Effector memory CD8-positive, alpha-beta T cell (primary cell): ENCODE results near the gene DHRS2.
"Not testable (repeated sequence)": the region's sequence is repeated elsewhere in the genome, so short reads cannot be mapped to it uniquely, and the experiment has no call there.

ENCODE experiments used
- ATAC-seq: fragments of 150-1000 bp; cut with Tn5 transposase; replicated peaks from 2 replicates; pipeline ENCODE4 v1.10.0; 2021; ENCODE audit warnings: mild to moderate bottlenecking, moderate library complexity
- DNase-seq, 3 experiments: peaks; one replicate each; pipeline ENCODE4 v3.0.0; 2021
- H3K27ac Mint-ChIP-seq, 2 donors: one replicate each; pipeline ENCODE4 v1.8.0; 2022; ENCODE audit warnings: mild to moderate bottlenecking in 2 of 2, mixed read lengths in 2 of 2, moderate library complexity in 2 of 2
- H3K27me3 Mint-ChIP-seq, 2 donors: one replicate each; pipeline ENCODE4 v1.8.0; 2022; ENCODE audit warnings: mixed read lengths in 2 of 2
- H3K36me3 Mint-ChIP-seq: one replicate; pipeline ENCODE4 v1.8.0; 2022; ENCODE audit warnings: mild to moderate bottlenecking, moderate library complexity, mixed read lengths; ENCODE audit not compliant: insufficient read depth
- H3K4me1 Mint-ChIP-seq, 2 donors: one replicate each; pipeline ENCODE4 v1.8.0; 2022; ENCODE audit warnings: low read depth in 2 of 2, mixed read lengths in 2 of 2
- H3K4me3 Mint-ChIP-seq, 2 donors: one replicate each; pipeline ENCODE4 v1.8.0; 2022; ENCODE audit warnings: mild to moderate bottlenecking in 2 of 2, mixed read lengths in 2 of 2, moderate library complexity in 2 of 2
- H3K9me3 Mint-ChIP-seq, 2 donors: one replicate each; pipeline ENCODE4 v1.8.0; 2022; ENCODE audit warnings: mixed read lengths in 2 of 2

DHRS2 gene

GRCh38 chr14:23681337-23681736, 45.2 kb downstream of the DHRS2 start:
- Mint-ChIP-seq H3K4me3 (no peak overlapping the region), H3K27me3 (peaks cover 16 to 20% of the 10 kb centered on the region in 2 donors), H3K9me3 (no peaks in the 10 kb centered on the region), H3K4me1 (no peaks in the 10 kb centered on the region), H3K27ac (no peak overlapping the region), H3K36me3 (no peaks in the 10 kb centered on the region)
- ATAC-seq: no peak
- no peak for DNase-seq

GRCh38 chr14:23689709-23690514, 53.7 kb downstream of the DHRS2 start:
- H3K27me3 Mint-ChIP-seq: peaks cover 9 to 15% of the 10 kb centered on the region in 2 donors
- H3K4me1 Mint-ChIP-seq, H3K36me3 Mint-ChIP-seq, ATAC-seq, DNase-seq, H3K4me3 Mint-ChIP-seq, H3K27ac Mint-ChIP-seq, H3K9me3 Mint-ChIP-seq: not testable (repeated sequence)

GRCh38 chr14:23692416-23692815, 56.3 kb downstream of the DHRS2 start:
- H3K36me3 Mint-ChIP-seq: no peaks in the 10 kb centered on the region
- H3K4me1 Mint-ChIP-seq: no peaks in the 10 kb centered on the region
- no peaks in the 10 kb centered on the region for H3K9me3 Mint-ChIP-seq
- H3K4me3 Mint-ChIP-seq: no peak overlapping the region
- ATAC-seq (no peak), DNase-seq (no peak)
- H3K27ac Mint-ChIP-seq: no peak overlapping the region
- peaks cover 9 to 15% of the 10 kb centered on the region in 2 donors for H3K27me3 Mint-ChIP-seq

GRCh38 chr14:23693252-23693775, 57.1 kb downstream of the DHRS2 start:
- no peak overlapping the region for H3K4me3 Mint-ChIP-seq
- no peaks in the 10 kb centered on the region for H3K4me1 Mint-ChIP-seq
- no peaks in the 10 kb centered on the region for H3K36me3 Mint-ChIP-seq
- H3K9me3 Mint-ChIP-seq: no peaks in the 10 kb centered on the region
- ATAC-seq (no peak), DNase-seq (no peak)
- H3K27ac Mint-ChIP-seq: no peak overlapping the region
- peaks cover 9 to 15% of the 10 kb centered on the region in 2 donors for H3K27me3 Mint-ChIP-seq

- H3K27me3 Mint-ChIP-seq: peaks cover 15 to 16% of the 10 kb centered on the region in 2 donors
- H3K27ac Mint-ChIP-seq: no peak overlapping the region
- H3K4me1 Mint-ChIP-seq: no peaks in the 10 kb centered on the region
- ATAC-seq (no peak), DNase-seq (no peak)
- H3K4me3 Mint-ChIP-seq: no peak overlapping the region
- no peaks in the 10 kb centered on the region for H3K9me3 Mint-ChIP-seq
- H3K36me3 Mint-ChIP-seq: no peaks in the 10 kb centered on the region
Observed at GRCh38 chr14:23694085-23694948, 58.2 kb downstream of the DHRS2 start.
